Kasumi-1 (cell line): ENCODE results near the gene BICD2.

Experiments
- DNase-seq, 2 experiments: peaks; one replicate each; lab custom pipeline; 2025; lab: John Stamatoyannopoulos, UW

The BICD2 gene

DNA sequence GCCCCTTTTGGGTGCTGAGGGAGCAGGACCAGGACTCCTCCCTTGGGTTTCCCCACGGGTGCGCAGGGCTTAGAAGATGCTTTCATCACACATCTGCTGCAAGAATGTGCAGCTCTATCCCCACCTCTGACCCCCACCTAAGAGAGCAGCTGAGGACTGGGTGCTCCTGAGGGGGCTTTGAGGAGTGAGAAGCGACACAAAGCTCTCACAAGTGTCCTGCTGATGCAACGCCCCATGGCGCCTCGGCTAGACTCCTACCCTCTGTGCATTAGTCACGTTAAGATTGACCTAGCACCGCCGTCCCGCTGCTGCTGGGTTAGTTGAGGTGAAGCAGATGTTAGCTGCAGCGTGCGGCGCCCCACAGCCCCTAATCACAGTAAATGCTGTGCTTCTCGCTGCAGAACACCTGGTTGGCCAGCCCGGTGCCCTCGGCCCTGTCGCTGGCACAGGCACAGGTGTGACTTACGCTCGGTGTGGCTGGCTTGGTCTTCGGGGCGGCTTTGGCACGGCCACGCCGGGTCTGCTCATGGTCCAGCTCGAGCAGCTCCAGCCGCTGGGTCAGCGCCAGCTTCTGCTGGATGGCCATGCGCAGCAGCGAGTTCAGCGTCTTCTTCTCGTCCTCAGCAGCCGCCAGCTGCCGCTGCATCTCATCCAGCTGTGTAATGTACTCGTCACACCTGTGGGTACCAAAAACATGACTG is 49.7 kb downstream of the BICD2 start:
- no peak for DNase-seq

- DNase-seq = no peak
These were observed 50.6 kb downstream of the BICD2 start for GRCh38 chr9:92714016-92714415.

DNA sequence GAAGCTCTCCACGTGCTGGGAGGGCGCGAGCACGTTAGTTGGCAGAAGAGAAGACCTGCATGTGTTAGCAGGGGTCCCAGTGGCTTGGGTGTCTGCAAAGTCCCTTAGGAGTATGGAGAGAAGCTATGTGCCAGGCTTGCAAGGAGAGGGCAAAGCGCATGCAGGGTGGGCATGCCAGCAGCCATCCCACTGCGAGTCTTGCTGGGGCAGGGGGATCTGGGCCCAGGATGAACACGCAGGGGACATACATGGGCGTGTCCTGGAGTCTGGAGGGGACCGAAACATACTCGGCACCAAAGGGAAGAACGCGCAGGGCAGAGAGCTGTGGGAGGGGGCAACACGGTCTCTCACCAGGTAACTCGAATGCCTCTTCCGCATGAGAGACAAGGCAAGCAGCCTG is 51.1 kb downstream of the BICD2 start:
- no peak for DNase-seq

DNA sequence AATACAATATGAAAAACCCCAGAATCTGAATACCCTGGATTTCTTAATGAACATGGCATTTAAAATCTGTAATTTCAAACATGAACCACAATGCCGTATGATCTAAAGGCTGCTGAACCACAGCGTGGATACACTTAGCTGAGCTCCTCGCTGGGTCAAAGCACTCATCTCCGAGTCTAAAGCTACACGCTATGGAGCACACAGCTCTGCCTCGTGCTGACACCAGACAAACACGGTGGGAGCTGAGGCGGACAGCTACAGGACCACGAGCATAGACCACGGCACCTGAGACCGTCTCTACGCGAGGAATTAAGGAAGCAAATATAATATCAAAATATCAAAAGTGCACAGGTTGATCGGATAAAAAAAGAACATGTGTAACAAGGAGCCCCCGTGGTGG is 51.9 kb downstream of the BICD2 start:
- DNase-seq = no peak

DNA sequence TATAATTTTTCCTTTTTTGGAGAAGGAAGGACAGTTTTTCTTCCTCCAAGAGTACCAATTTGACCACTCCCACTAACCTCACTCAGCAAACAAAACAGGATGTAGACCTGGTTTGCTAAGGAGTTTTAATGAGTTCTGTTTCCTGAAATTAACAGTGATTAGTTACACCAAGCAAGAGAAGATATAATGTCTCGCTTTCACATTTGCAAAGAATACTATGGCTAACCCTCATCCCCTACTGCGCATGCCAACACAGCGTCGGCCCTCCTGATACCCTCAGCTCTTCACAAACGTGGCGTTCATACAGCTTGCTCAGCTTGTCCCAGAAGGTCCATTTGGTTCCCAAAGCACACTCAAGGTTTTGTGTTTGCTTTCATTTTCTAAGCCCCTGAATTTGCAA is 52.8 kb downstream of the BICD2 start:
- DNase-seq = no peak

- no peak for DNase-seq
These were observed 53.5 kb downstream of the BICD2 start for GRCh38 chr9:92711146-92711545.

- DNase-seq = no peak
These were observed 54.3 kb downstream of the BICD2 start for GRCh38 chr9:92710368-92710767.

GRCh38 chr9:92709954-92710353 is 54.7 kb downstream of the BICD2 start:
- DNase-seq = no peak

DNA sequence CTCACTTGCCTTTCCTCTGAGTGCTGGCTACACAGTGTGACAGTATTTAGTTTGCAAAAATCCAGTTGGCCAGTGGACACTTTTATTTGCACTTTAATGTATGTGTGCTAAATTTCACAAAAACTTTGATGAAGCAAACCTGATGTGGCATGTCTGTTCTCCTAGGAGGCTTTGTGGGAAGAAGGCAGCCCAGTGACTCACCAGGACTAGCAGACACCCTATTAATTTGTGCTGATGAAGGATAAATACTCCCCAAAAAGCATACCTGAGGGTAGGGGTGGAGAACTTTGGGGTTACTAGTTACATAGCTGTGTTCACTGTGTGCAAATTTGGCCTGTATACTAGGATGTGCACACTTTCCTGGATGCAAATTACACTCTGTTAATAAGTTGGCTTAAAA is 55.4 kb downstream of the BICD2 start:
- DNase-seq = no peak

DNA sequence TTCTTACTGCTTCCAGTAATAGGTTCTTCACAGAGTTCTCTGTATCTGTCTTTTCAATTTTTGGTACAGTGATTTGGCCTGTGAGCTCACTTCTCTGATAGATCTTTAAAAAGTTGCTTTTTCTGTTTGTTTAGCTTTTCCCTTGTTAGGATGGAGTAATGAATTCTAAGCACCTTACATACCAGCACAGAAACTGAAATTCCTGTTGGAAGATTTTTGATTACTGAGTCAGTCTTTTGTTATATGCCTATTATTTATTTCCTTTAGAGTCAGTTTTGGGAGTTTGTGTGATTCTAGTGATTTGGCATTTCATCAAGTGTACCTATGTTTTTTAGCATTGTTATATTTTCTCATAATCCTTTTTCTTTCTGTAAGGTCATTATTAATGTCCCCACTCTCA is 57.1 kb downstream of the BICD2 start:
- DNase-seq = no peak

GRCh38 chr9:92706218-92706940 is 58.3 kb downstream of the BICD2 start:
- peak; percentile 35 to 37 for DNase-seq

- DNase-seq = no peak
These were observed 60.1 kb downstream of the BICD2 start for GRCh38 chr9:92704528-92704927.

GRCh38 chr9:92696619-92697018 is 68.0 kb downstream of the BICD2 start:
- no peak for DNase-seq

- peak; percentile 8 to 10 for DNase-seq
These were observed 77.7 kb downstream of the BICD2 start for GRCh38 chr9:92686954-92687353.

- DNase-seq = no peak
These were observed 79.6 kb downstream of the BICD2 start for GRCh38 chr9:92685022-92685421.

DNA sequence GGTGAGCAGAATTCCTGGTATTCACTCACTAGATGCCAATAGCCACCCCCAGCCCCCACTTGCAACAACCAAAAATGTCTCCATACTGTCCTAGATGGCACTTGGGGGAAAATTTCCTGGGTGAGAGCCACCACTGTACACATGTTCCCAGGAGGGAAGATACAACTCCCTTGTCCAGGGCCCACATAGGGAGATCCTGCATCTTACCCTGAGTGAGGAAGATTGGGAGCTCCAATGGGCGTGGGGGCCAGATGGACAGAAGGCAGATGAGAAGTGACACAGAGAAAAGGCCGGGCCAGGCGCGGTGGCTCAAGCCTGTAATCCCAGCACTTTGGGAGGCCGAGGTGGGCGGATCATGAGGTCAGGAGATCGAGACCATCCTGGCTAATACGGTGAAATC is 82.4 kb downstream of the BICD2 start:
- no peak for DNase-seq

DNA sequence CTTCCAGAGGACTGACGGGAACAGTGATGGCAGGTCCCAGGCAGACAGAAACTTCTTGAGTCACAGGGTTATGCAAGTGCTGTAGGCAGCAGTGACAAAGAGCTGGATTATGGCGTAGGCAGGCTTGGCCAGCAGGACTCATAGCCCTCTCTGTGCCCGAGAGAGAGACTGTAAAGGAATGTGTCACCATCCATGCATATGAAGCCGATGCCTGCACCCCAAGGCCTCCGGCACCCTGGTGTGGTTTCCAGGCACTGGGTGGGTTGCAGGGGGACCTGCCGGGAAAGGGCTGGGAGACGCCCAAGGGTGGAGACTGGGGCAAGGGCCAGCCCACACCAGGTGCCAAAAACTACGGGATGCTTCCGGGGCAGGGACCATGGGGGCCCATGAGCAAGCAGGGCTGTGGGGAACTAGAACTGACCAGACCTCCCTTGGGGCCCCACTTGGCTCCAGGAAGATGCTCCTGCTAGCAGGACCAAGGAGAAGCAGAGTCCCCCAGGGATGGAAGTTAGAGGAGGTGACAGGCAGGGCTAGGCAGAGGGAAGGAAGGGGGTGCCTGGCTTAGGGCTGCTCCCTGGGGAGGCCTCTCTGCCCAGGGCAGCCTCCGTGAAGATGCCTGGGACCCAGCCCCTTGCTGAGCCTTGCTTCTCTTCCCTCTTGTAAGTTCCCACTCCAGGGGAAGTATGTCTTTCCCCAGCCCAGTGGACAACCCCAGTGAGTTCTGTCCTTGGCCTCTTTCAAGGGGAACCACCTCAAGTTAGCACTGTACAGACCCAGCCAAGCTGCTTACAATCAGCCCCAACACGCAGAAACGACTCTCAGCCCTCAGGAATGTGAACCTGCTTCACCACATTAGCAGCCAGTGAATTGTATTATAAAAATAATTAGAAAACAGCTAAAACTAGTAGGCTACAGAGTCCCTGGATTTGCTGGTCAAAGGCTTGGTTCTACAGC is 84.2 kb downstream of the BICD2 start:
- no peak for DNase-seq

DNA sequence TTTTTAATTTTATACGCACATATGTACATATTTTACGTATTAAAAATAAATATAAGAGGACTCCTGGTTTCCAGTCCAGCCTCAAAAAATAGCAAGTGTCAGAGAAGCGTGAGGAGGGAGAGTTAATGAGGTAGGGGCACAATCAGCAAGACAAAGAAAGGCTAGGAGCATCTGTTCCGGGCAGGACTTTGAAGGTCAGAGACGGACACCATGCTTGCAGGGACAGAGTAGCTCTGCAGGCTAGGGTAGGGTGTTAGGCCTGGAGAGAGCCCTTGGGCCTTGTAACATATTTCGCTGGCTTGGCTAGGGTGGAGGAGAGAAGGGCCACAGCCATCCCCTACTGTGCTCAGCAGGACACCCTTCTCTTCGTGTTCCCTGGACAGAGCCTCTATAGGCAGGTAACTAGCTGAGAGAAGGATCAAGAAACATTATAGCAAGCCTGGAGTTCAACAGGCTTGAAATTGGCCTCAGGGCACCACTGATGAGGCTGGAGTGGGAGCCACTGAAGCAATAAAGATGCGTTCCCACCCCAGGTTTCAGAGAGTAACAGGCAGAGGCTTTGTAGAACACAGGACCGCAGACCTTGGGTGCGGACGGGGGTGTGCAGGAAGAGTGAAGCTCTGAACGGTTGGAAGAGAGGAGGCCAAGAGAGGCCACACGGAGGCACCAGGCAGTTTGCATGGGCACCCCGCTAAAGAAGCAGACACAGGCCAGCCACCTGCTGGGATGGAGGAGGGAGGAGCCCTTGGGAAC is 85.0 kb downstream of the BICD2 start:
- no peak for DNase-seq

DNA sequence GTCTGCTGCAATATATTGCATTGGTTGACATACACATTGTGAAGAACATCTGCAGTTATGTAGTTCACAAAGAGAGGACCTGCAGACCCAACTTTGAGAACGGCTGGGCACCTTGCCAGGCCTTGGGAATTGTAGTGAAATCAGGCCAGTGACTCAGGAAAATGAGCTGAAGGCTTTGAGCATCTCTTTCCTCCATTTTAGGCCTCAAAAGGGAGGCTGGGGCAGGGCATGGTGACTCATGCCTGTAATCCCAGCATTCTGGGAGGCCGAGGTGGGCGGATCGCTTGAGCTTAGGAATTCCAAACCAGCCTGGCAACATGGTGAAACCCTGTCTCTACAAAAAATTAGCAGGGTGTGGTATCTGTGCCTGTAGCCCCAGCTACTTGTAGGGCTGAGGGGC is 93.3 kb downstream of the BICD2 start:
- no peak for DNase-seq

DNA sequence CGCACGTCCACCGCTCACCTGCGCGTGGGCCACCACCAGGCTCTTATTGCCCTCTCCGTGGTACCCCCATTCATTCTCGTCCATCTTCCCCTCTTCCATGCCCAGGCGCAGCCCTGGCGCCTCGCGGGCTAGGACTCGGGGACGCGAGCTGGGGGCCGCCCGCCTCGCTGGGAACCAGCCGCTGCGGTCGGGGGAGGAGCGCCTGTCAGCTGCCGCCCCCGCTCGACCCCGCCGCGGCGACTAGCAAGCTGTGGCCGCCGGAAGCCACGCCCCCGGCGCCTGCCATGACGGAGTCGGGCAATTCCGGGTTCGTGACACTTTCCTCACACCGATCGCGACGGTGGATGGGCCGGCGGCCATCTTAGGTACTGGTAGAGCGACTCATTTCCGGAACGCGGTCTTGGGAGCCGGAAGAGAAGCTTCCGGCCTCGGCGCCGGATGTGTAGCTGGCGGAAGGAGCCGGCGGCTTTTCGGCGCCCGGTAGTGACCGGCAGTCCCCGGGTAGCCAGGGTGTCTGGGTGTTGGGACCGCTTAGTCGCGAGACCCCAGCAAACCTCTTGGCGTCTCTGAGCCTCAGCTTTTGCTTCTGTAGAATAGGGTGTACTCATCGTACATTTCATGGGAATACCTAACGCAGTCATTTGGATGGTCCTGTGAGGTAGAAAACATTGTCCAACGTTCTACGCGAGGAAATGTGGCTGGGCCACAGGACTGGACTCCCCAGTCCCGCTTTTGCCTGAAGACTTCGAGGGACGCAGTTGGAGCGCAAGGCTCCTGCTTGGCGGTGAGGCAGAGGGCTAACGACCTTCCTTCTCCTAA is 94.5 kb downstream of the BICD2 start, which contains the start of gene IPPK:
IPPK (minus strand) TSS at position 242 of the 819 bp plus-strand sequence; CDS start at position 99, 143 bp downstream.
- DNase-seq = peak; percentile 98 to 99

DNA sequence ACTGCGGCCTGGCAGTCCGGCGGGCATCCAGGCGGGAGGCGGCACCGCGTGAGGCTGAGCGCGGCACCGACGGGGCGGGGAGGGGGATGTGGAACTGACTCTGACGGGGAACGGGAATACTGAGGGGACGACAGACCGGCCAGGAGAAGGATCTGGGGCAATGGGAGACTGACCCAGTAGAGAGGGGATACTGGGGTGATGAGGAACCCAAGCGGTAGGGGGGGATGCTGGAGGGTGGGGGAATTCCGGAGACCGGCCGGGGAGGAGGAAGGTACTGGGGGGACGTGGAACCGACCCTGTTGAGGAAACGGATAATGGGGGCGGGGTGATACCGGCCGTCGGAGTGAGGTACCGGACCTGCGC is 95.1 kb downstream of the BICD2 start:
- no peak for DNase-seq
